ENCODE data around the gene PTTG1. TPM values are rescaled to one million over a fixed set of nuclear protein-coding genes. Genes with fewer than 3 reads are reported as not detected.

PTTG1 gene
- total and polyA plus RNA-seq, 9 of the 15 experiments (the other 6 are each of a cell fraction or from before 2014, with no cell fraction given) = 193 to 1,088 (median 349) TPM

DNA sequence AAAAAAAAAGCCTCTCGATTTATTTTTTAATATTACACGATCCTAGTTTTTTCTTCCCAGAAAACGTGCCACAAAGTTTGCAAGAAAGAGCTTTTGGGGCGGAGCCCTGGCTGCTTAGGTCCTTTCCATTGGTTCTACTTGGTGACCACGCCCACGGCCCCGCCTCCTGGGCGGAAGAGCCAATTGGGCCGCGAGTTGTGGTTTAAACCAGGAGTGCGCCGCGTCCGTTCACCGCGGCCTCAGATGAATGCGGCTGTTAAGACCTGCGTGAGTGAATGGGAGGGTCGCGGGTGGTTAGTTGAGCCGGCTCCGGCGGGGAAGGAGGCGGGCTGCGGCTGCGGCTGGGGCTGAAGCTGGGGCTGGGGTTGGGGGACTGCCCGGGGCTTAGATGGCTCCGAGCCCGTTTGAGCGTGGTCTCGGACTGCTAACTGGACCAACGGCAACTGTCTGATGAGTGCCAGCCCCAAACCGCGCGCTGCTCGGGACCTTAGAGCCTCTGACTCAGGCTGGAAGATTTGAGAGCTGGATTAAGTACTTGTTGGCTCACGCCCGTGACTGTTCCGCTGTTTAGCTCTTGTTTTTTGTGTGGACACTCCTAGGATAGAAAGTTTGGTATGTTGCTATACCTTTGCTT, at the start of gene PTTG1 (continued):
- TF ChIP-seq, protein P1, sequence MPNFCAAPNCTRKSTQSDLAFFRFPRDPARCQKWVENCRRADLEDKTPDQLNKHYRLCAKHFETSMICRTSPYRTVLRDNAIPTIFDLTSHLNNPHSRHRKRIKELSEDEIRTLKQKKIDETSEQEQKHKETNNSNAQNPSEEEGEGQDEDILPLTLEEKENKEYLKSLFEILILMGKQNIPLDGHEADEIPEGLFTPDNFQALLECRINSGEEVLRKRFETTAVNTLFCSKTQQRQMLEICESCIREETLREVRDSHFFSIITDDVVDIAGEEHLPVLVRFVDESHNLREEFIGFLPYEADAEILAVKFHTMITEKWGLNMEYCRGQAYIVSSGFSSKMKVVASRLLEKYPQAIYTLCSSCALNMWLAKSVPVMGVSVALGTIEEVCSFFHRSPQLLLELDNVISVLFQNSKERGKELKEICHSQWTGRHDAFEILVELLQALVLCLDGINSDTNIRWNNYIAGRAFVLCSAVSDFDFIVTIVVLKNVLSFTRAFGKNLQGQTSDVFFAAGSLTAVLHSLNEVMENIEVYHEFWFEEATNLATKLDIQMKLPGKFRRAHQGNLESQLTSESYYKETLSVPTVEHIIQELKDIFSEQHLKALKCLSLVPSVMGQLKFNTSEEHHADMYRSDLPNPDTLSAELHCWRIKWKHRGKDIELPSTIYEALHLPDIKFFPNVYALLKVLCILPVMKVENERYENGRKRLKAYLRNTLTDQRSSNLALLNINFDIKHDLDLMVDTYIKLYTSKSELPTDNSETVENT (CRISPR knock-in tag; IDR thresholded peaks at IDR 0.05) = 0 out of 2 replicates have a peak, but pooled peaks have one; percentile 31
- TF ChIP-seq CBX5 (IDR thresholded peaks at IDR 0.05; ENCODE audit: borderline replicate concordance, low read depth) (no peak), JUND (IDR thresholded peaks at IDR 0.05; ENCODE audit: borderline replicate concordance, low read depth, low read length) (no peak), JUND (tag; IDR thresholded peaks at IDR 0.05; ENCODE audit: borderline replicate concordance, low read depth, low read length) (no peak; the same call in 2 of the 3 replicates), ZNF41 (CRISPR knock-in tag; conservative IDR thresholded peaks at IDR 0.05) (no peak), CSDE1 (IDR thresholded peaks at IDR 0.05) (no peak), ZFX (CRISPR knock-in tag; IDR thresholded peaks at IDR 0.05) (peak; percentile 72), TAF9B (IDR thresholded peaks at IDR 0.05; ENCODE audit: partially characterized antibody) (peak; percentile 81), ARID1B (IDR thresholded peaks at IDR 0.05) (peak; percentile 31; the same call in 1 of the 2 replicates), TAL1 (IDR thresholded peaks at IDR 0.05) (no peak), JUN (IDR thresholded peaks at IDR 0.05; ENCODE audit: borderline replicate concordance, low read depth, low read length) (no peak), JUN (CRISPR knock-in tag; IDR thresholded peaks at IDR 0.05; ENCODE audit: borderline replicate concordance) (no peak), ZFPM2 (CRISPR knock-in tag; IDR thresholded peaks at IDR 0.05) (no peak), FOSL1 (tag; conservative IDR thresholded peaks at IDR 0.05) (peak; percentile 70), RCOR1 (IDR thresholded peaks at IDR 0.05; ENCODE audit: borderline replicate concordance in 1 of 2, low read depth in 2 of 2, low read length in 2 of 2) (peak in 1 of 2 experiments; percentile 47; a peak in 1 of 4 replicates), ASH1L (IDR thresholded peaks at IDR 0.05; ENCODE audit: borderline replicate concordance, low read depth, partially characterized antibody) (peak; percentile 9), ZMIZ1 (IDR thresholded peaks at IDR 0.05; ENCODE audit: low read depth in 2 of 2, low read length in 2 of 2) (no peak), MCM5 (IDR thresholded peaks at IDR 0.05; ENCODE audit: low read depth) (no peak), NFYB (IDR thresholded peaks at IDR 0.05; ENCODE audit: extremely low read depth, insufficient read length) (no peak)
- TF ChIP-seq, protein P2, sequence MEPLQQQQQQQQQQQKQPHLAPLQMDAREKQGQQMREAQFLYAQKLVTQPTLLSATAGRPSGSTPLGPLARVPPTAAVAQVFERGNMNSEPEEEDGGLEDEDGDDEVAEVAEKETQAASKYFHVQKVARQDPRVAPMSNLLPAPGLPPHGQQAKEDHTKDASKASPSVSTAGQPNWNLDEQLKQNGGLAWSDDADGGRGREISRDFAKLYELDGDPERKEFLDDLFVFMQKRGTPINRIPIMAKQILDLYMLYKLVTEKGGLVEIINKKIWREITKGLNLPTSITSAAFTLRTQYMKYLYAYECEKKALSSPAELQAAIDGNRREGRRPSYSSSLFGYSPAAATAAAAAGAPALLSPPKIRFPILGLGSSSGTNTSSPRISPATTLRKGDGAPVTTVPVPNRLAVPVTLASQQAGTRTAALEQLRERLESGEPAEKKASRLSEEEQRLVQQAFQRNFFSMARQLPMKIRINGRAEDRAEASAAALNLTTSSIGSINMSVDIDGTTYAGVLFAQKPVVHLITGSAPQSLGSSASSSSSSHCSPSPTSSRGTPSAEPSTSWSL (CRISPR knock-in tag; IDR thresholded peaks at IDR 0.05; ENCODE audit: borderline replicate concordance) = no peak

All from K562 (cell line).